ENCODE data around the gene KDM5A.

Gene KDM5A

DNA sequence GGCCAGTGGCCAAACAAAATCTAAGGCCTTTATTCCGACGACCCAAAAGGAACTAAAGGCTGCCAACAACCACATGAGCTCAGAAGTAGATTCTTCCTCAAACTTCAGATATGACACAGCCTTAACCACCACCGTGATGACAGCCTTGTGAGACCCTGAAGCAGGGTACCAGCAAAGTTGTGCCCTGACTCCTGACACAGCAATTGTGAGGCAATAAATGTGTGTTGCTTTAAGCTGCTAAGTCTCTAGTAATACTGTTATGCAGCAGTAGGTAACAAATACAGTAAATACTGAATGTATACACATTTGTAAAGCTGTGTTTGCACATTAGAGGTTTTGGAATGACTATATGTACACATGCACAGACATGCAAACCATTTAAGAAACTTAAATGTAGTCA lies 115.7 kb downstream of the KDM5A start:
- no peak for DNase-seq (ENCODE audit: low spot score)
- no peak for FAIRE-seq

GRCh38 chr12:272942-273341 lies 116.2 kb downstream of the KDM5A start:
- no peak for FAIRE-seq

DNA sequence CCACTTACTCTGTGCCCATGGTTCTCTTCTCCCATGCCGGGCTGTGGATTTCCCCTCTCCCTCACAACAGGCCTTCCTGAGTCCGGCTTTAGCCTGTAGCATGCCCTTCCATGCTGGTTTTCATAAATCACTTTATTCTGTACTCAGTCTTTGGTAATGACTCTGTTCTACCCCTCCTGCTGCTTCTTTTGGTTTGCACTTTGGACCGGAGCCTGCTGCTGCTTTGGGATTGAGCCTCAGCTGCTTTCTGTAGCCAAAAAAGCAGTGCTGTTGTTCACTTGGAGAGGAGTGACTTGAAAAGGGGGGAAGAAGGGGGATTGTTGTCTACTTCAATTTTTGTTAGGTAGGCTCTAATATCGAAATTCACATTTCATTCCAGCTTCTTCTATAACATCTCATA lies 118.0 kb downstream of the KDM5A start:
- FAIRE-seq = no peak

More at GRCh38 chr12:272942-273341, 116.2 kb downstream of the KDM5A start:
- no peak for DNase-seq (ENCODE audit: low spot score)

GRCh38 chr12:269191-269590 lies 119.9 kb downstream of the KDM5A start:
- FAIRE-seq (no peak), DNase-seq (ENCODE audit: low spot score) (no peak)

More for the DNA sequence above, 118.0 kb downstream of the KDM5A start:
- no peak for DNase-seq (ENCODE audit: low spot score)

GRCh38 chr12:268483-268840 lies 120.7 kb downstream of the KDM5A start:
- no peak for DNase-seq (ENCODE audit: low spot score)
- no peak for FAIRE-seq

GRCh38 chr12:267581-268482 lies 121.3 kb downstream of the KDM5A start:
- DNase-seq (ENCODE audit: low spot score) (no peak), FAIRE-seq (no peak)

- no peak for DNase-seq (ENCODE audit: low spot score)
- FAIRE-seq = no peak
These were observed 124.0 kb downstream of the KDM5A start for GRCh38 chr12:265096-265495.

DNA sequence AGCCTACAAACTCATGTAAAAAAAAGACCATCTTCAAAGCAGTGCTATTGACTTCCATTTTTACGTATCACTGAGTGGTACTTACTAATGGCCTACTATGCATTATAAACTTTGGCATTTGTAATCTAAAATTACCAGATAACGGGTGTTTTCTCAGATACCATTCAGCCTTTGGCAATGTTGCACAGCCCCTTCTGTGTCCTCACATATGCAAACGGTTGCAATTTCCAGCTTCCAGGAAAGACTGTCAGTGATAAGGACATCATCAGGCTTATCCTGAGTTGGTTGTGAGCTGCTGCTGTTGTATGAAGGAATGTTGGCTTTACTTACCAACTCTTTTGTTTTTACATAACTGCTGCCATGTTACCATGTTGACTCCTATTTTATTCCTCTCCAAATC lies 124.9 kb downstream of the KDM5A start:
- FAIRE-seq = no peak
- DNase-seq (ENCODE audit: low spot score) = no peak

DNA sequence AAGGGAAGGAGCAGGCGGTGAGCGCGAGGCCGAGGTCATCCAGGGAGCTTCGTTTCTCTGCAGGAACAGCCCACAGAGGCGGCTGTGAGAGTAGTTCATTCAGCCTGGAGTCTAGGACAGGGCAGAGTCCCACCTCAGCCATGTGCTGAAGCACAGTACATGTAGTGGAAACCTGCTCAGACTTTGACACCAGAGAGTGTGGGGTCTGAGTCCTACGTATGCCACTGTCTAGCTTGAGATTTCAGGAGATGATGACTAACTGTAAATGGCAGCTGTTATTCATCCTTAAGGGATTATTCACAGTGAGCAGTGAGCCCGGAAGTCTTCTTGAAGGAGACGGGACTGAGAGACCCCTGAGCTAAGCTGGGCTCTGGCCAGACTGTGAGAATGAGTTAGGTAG lies 125.5 kb downstream of the KDM5A start:
- DNase-seq (ENCODE audit: low spot score) = peak; percentile 16
- FAIRE-seq = peak; percentile 5

GRCh38 chr12:262817-263216 lies 126.3 kb downstream of the KDM5A start, which contains the start of gene SLC6A13:
TSS of gene SLC6A13 (minus strand) at chr12:262836. CDS start at chr12:260052, 2,784 bp downstream.
- peak; percentile 9 for FAIRE-seq
- no peak for DNase-seq (ENCODE audit: low spot score)

DNA sequence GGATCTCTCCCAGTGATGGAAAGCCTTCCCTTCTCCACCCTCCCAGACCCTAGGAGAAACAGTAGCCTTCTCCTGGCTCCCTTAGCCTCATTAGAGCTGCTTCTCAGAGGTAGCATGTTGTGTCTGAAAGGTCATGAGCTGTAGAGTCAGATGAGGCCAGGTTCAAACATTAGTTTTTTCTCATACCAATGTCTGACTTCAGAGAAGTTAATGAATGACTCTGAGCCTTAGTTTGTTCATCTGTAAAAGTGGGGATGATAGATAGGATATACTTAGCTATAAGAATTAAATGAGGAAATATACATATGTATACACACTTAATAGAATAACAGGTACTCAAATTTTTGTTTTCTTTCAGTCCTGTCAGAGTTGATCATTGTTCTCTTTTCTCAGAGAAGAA lies 127.0 kb downstream of the KDM5A start:
- DNase-seq (ENCODE audit: low spot score) = no peak
- FAIRE-seq = no peak

DNA sequence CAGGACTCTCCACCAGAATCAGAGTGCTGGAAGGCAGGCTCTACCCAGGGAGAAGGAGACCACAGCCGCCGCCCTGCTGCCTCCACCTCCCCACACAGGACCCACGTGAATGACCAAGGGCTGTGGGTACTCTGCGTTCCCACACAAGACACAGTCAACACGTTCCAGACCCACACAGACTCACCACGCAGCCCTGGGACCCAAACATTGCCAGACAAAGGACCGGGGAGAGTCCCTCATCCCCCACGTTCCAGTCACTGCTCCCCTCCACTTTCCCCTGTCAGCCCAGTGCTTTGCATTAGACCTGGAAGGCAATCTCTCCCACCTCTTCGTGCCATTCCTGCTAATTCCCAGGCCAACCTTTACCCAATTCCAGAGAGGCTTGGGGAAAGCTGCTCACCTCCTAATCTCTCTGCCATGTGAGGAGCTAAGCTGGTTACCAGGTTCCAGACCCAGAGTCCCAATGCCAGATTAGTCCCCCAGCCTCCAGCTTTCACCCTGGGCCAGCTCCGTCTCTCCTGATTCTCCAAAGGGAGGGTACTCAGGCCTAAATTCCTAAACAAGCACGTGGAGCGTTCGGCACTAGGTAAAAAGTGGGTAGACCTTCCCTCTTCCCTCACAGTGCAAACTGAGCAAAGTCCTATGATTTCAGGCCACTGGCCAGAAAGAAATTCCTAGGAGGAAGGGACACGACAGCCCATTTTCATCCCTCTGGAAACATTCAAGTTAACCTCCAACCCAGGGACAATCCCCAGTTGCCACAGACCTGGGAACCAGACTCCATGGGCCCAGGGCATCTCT lies 131.4 kb downstream of the KDM5A start:
- DNase-seq (ENCODE audit: low spot score) = no peak
- FAIRE-seq = no peak

GRCh38 chr12:256958-257357 lies 132.2 kb downstream of the KDM5A start:
- FAIRE-seq (no peak), DNase-seq (ENCODE audit: low spot score) (no peak)

GRCh38 chr12:256225-256624 lies 132.9 kb downstream of the KDM5A start:
- FAIRE-seq (no peak), DNase-seq (ENCODE audit: low spot score) (no peak)

DNA sequence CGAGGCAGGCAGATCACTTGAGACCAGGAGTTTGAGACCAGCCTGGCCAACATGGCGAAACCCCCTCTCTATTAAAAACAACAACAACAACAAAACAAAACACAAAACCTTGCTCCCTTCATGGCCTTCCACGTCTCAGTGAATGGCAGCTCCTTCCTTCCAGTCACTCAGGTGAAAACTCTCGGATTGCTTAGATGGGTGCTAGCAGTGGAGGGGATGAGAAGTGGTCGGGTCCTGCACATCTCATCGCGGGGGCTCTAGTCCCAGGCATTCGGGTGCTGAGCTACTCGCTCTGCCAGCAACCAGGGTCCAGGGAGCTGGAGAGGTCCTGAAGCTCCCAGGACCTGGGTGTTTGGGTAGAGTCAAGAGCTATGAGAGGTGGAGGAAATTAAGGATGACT lies 134.2 kb downstream of the KDM5A start:
- FAIRE-seq (no peak), DNase-seq (ENCODE audit: low spot score) (no peak)

GRCh38 chr12:254039-254438 lies 135.1 kb downstream of the KDM5A start:
- DNase-seq (ENCODE audit: low spot score) = no peak
- no peak for FAIRE-seq

DNA sequence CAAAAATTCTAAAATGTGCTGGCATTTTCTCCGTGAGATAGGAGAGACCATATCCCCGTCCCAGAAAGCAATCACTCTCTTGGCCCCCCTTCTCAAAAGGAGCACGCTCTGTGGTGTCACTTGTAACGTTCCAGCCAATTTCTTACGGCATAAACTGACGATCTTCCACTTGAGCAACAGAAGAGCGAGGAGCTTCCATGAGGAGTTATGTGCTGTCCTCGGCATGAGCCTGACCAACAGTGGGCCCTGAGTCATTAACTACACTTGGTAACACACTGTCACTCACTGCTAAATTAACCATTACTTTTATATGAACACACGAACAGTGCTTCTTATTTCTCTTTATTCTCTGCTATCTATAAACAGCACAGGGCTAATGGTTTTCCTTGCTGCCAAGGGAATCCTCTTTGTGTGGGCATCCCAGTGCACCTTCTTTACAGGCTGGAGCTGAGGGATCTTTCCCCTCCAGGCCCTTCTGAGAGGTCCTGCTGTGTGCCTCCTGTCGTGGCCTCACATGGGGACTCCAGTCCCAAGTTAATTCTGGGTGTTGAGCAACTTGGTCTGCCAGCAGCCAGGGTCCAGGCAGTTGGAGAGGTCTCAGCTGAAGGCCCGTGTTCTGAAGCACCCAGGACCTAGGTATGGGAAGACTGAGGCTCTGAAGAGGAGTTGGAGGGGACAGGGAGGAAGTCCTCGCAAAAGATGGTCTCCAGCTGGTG lies 135.8 kb downstream of the KDM5A start:
- FAIRE-seq = no peak

GRCh38 chr12:252636-253035 lies 136.5 kb downstream of the KDM5A start:
- FAIRE-seq (peak; percentile 46), DNase-seq (ENCODE audit: low spot score) (no peak)

More for the DNA sequence above, 135.8 kb downstream of the KDM5A start:
- DNase-seq (ENCODE audit: low spot score) = no peak

DNA sequence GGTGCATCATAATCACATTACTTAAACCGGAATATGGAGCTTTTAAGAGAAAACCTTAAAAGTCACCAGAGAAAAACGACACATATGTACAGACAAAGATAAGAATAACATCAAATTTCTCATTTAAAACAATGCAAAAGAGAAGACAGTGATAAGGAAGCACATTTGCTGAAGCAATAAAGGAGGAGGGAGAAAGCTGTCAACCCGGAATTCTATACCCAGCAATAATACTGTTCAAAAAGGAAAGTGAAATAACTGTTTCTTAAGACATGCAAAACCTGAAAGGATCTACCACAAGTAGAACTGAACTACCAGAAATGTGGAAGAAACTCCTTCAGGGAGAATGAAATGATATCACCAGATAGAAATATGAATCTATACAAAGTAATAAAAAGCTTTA lies 141.8 kb downstream of the KDM5A start:
- FAIRE-seq (no peak), DNase-seq (ENCODE audit: low spot score) (no peak)

- FAIRE-seq = no peak
- DNase-seq (ENCODE audit: low spot score) = no peak
These were observed 145.7 kb downstream of the KDM5A start for GRCh38 chr12:243381-243780.

GRCh38 chr12:242496-242895 lies 146.6 kb downstream of the KDM5A start:
- DNase-seq (ENCODE audit: low spot score) = no peak
- peak; percentile 93 for FAIRE-seq

DNA sequence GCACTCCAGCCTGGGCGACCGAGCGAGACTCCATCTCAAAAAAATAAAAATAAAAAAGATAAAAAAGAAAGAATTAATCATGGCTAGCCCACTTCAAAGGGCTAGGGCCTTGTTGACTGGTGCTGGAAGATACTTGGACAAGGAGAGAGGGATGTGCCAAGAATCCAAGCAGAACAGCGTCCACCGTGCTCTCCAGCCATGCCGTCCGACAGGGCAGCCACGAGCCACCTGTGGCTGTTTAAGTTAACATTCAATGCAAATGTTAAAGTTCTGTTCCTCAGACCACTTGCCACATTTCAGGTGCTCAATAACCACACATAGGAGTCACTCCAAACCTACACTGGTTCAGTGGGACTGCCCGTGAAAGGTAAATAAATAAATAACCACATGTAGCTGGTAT lies 147.9 kb downstream of the KDM5A start:
- no peak for DNase-seq (ENCODE audit: low spot score)
- no peak for FAIRE-seq
